H9 (cell line): ENCODE measurements around the gene HMG20B. TPM values are rescaled to one million over a fixed set of nuclear protein-coding genes. Genes with fewer than 3 reads are reported as not detected.

Experiments used
- DNase-seq: peaks from one replicate; pipeline ENCODE4 v3.0.0-alpha.2; 2017
- H2AFZ ChIP-seq: one replicate; pipeline ENCODE4 v1.6.1; 2013; ENCODE audit warnings: mild to moderate bottlenecking, low read length, control low read depth, moderate library complexity
- H2AK5ac ChIP-seq: 2 replicates; pipeline ENCODE4 v1.6.1; 2013; ENCODE audit warnings: low read length, control low read depth, mixed read lengths; ENCODE audit not compliant: insufficient read length
- H2BK120ac ChIP-seq: one replicate; pipeline ENCODE4 v1.6.1; 2013; ENCODE audit warnings: low read depth, mild to moderate bottlenecking, low read length, control low read depth, inconsistent platforms; ENCODE audit not compliant: poor library complexity, severe bottlenecking
- H2BK12ac ChIP-seq: 2 replicates; pipeline ENCODE4 v1.6.1; 2013; ENCODE audit warnings: low read length, control low read depth, mixed read lengths, low read depth; ENCODE audit not compliant: insufficient read length
- H2BK15ac ChIP-seq: 2 replicates; pipeline ENCODE4 v1.6.1; 2013; ENCODE audit warnings: low read depth, low read length, control low read depth
- H2BK20ac ChIP-seq: one replicate; pipeline ENCODE4 v1.6.1; 2013; ENCODE audit warnings: low read depth, mild to moderate bottlenecking, low read length, control low read depth, inconsistent platforms; ENCODE audit not compliant: poor library complexity, severe bottlenecking
- H2BK5ac ChIP-seq: 2 replicates; pipeline ENCODE4 v1.6.1; 2013; ENCODE audit warnings: low read length, control low read depth, mixed read lengths; ENCODE audit not compliant: insufficient read length
- H3K14ac ChIP-seq: 2 replicates; pipeline ENCODE4 v1.6.1; 2013; ENCODE audit warnings: low read length, control low read depth; ENCODE audit not compliant: insufficient read depth
- H3K18ac ChIP-seq: 2 replicates; pipeline ENCODE4 v1.6.1; 2013; ENCODE audit warnings: low read depth, mild to moderate bottlenecking, mixed read lengths, low read length, control low read depth; ENCODE audit not compliant: insufficient read length
- H3K23ac ChIP-seq: 2 replicates; pipeline ENCODE4 v1.6.1; 2013; ENCODE audit warnings: low read length, control low read depth, mixed read lengths, low read depth; ENCODE audit not compliant: insufficient read length
- H3K23me2 ChIP-seq: 2 replicates; pipeline ENCODE4 v1.6.1; 2013; ENCODE audit warnings: low read depth, mild to moderate bottlenecking, mixed read lengths, low read length, control low read depth; ENCODE audit not compliant: insufficient read length, poor library complexity, severe bottlenecking
- H3K27ac ChIP-seq: 2 replicates; pipeline ENCODE4 v1.5.1; 2013; ENCODE audit warnings: low read length, control low read depth, mixed read lengths, low read depth; ENCODE audit not compliant: insufficient read length
- H3K27me3 ChIP-seq: 2 replicates; pipeline ENCODE4 v1.6.1; 2013; ENCODE audit warnings: low read length, control low read depth, inconsistent platforms; ENCODE audit not compliant: insufficient read depth
- H3K4ac ChIP-seq: 2 replicates; pipeline ENCODE4 v1.6.1; 2013; ENCODE audit warnings: low read depth, mild to moderate bottlenecking, control low read depth, inconsistent platforms, low read length, moderate library complexity
- H3K4me1 ChIP-seq: 2 replicates; pipeline ENCODE4 v1.6.1; 2013; ENCODE audit warnings: low read length, control low read depth, inconsistent platforms; ENCODE audit not compliant: insufficient read depth
- H3K4me2 ChIP-seq: 2 replicates; pipeline ENCODE4 v1.6.1; 2013; ENCODE audit warnings: low read length, control low read depth, mixed read lengths; ENCODE audit not compliant: insufficient read length, insufficient read depth
- H3K56ac ChIP-seq: 2 replicates; pipeline ENCODE4 v1.6.1; 2013; ENCODE audit warnings: low read depth, mild to moderate bottlenecking, mixed read lengths, low read length, control low read depth; ENCODE audit not compliant: insufficient read length
- H3K79me1 ChIP-seq: 2 replicates; pipeline ENCODE4 v1.6.1; 2013; ENCODE audit warnings: low read depth, mild to moderate bottlenecking, moderate library complexity, low read length, control low read depth, inconsistent platforms; ENCODE audit not compliant: insufficient read depth, poor library complexity, severe bottlenecking
- H3K79me2 ChIP-seq: 2 replicates; pipeline ENCODE4 v1.6.1; 2013; ENCODE audit warnings: low read length, control low read depth, inconsistent platforms; ENCODE audit not compliant: insufficient read depth
- H3K9ac ChIP-seq: 2 replicates; pipeline ENCODE4 v1.6.1; 2013; ENCODE audit warnings: low read length, control low read depth, mixed read lengths; ENCODE audit not compliant: insufficient read length; ENCODE audit errors: extremely low read depth
- H3K9me3 ChIP-seq: one replicate; pipeline ENCODE4 v1.6.1; 2013; ENCODE audit warnings: low read depth, low read length, inconsistent platforms; ENCODE audit not compliant: control insufficient read depth
- H3T11ph ChIP-seq: one replicate; pipeline ENCODE4 v1.6.1; 2013; ENCODE audit warnings: mild to moderate bottlenecking, low read length, control low read depth, inconsistent platforms
- H4K20me1 ChIP-seq: one replicate; pipeline ENCODE4 v1.6.1; 2013; ENCODE audit not compliant: control insufficient read depth, insufficient read length, insufficient read depth
- H4K5ac ChIP-seq: 2 replicates; pipeline ENCODE4 v1.6.1; 2013; ENCODE audit warnings: low read depth, mild to moderate bottlenecking, mixed read lengths, low read length, control low read depth; ENCODE audit not compliant: insufficient read length
- H4K8ac ChIP-seq: replicated peaks from 2 replicates; pipeline ENCODE4 v1.6.1; 2013; ENCODE audit warnings: low read length, control low read depth, mixed read lengths, low read depth; ENCODE audit not compliant: insufficient read length
- H4K91ac ChIP-seq: 2 replicates; pipeline ENCODE4 v1.6.1; 2013; ENCODE audit warnings: low read depth, mild to moderate bottlenecking, moderate library complexity, mixed read lengths, low read length, control low read depth; ENCODE audit not compliant: insufficient read length
- H3K27ac Mint-ChIP-seq, 3 experiments: 2 replicates in 2 of 3; 3 replicates in 1 of 3; pipeline ENCODE4 v1.8.0; 2020 to 2021; ENCODE audit warnings: mixed read lengths in 3 of 3, mild to moderate bottlenecking in 1 of 3, moderate library complexity in 1 of 3
- H3K27me3 Mint-ChIP-seq: 2 replicates; pipeline ENCODE4 v1.8.0; 2021; ENCODE audit warnings: low read depth, mild to moderate bottlenecking, moderate library complexity, mixed read lengths
- H3K36me3 Mint-ChIP-seq, 3 experiments: 2 replicates in 2 of 3; 3 replicates in 1 of 3; pipeline ENCODE4 v1.8.0; 2020 to 2021; ENCODE audit warnings: low read depth in 3 of 3, mixed read lengths in 3 of 3; ENCODE audit not compliant: insufficient read depth in 1 of 3
- H3K4me1 Mint-ChIP-seq, 2 experiments: 2 replicates each; pipeline ENCODE4 v1.8.0; 2020; ENCODE audit warnings: mixed read lengths in 2 of 2
- H3K4me3 Mint-ChIP-seq, 2 experiments: 2 replicates in 1 of 2; 3 replicates in 1 of 2; pipeline ENCODE4 v1.8.0; 2020 to 2021; ENCODE audit warnings: mild to moderate bottlenecking in 2 of 2, mixed read lengths in 2 of 2, moderate library complexity in 1 of 2
- H3K9me3 Mint-ChIP-seq, 2 experiments: 2 replicates in 1 of 2; 3 replicates in 1 of 2; pipeline ENCODE4 v1.8.0; 2020; ENCODE audit warnings: mild to moderate bottlenecking in 2 of 2, mixed read lengths in 2 of 2, moderate library complexity in 1 of 2
- WGBS: extraction: QIAGEN DNeasy Blood & Tissue Kit; methylation state at CpG from one replicate; pipeline ENCODE4 v1.1.7; 2013; ENCODE audit warnings: missing lambda C conversion rate, low lambda C conversion rate, mixed read lengths; ENCODE audit not compliant: insufficient read length; ENCODE audit errors: extremely low coverage; 5-methylcytosine and 5-hydroxymethylcytosine counted together
- total RNA-seq: library from RNA; stranded (reverse); gene quantifications from 2 replicates; pipeline ENCODE4 v1.2.1, GENCODE V29; 2021
- TF ChIP-seq, protein P1 (sequence below): fragments of 200-600 bp; sonication (generic); conservative IDR thresholded peaks from 3 replicates; pipeline ENCODE4 v1.8.0; 2021; ENCODE audit warnings: antibody characterized with exemption, mild to moderate bottlenecking

HMG20B gene
- total RNA-seq, 1 experiment from 2014 or later: 58.1 TPM

DNA sequence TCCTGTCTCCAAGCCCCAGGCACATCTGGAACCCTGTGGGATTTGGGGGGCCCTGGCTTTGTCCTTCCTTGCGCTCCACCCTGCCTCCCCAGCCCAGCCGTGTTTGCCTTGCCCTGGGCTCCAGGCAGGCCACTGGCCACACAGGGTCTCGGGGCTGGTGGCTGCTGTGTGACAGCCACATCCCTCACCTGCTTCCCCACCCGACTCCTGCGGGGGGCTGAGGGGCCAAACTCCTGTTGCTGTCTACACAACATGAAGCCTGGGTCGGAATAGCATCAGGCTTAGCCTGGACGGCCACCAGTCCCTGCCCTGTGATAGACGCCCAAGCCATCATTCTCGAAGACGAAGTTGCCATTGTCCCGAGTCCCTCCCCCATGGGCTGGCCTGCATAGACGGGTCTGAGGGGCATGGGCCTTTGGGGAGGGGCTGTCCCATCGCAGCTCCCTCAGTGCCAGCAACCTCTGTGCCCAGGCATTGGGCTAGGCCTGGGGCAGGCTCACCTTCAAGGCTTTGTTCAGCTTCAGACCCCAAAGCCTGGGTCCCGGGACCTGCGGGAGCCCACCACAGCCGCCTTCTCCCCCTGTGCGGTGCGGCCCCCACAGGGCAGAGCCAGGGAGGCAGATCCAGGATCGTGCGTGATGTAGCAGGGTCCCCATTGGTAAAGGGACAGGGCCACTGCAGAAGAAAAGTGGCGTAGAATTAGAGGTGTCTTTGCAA, 49.2 kb upstream of the HMG20B start:
- H3K27me3 Mint-ChIP-seq: no peaks in the 10 kb centered on the region
- no CpG with 5 or more reads among the region's 21 CpGs for WGBS
- no peaks in the 10 kb centered on the region; the same call in 1 of the 2 replicates for H3K79me2 ChIP-seq
- no peak overlapping the region for H3K9ac ChIP-seq
- no peak overlapping the region for H2BK12ac ChIP-seq
- no peak for DNase-seq
- H3K23me2 ChIP-seq: no peaks in the 10 kb centered on the region
- H2AFZ ChIP-seq: no peak overlapping the region
- no peak overlapping the region for H3K4me3 Mint-ChIP-seq
- H4K91ac ChIP-seq: no peak overlapping the region
- no peak overlapping the region for H2BK15ac ChIP-seq
- peaks cover 10 to 35% (median 33%) of the 10 kb centered on the region in 3 experiments for H3K36me3 Mint-ChIP-seq
- H3K4me2 ChIP-seq: no peak overlapping the region
- H3K4ac ChIP-seq: no peak overlapping the region
- no peak overlapping the region for H3K27ac ChIP-seq
- H3K56ac ChIP-seq: no peak overlapping the region
- H3K9me3 Mint-ChIP-seq: no peaks in the 10 kb centered on the region; a peak in 1 of 5 replicates
- H3K9me3 ChIP-seq: no peaks in the 10 kb centered on the region
- peaks cover 1% of the 10 kb centered on the region; the same call in 1 of the 2 replicates for H3K4me1 ChIP-seq
- no peak overlapping the region for H2AK5ac ChIP-seq
- H4K5ac ChIP-seq: no peak overlapping the region
- H3K79me1 ChIP-seq: no peaks in the 10 kb centered on the region
- H2BK120ac ChIP-seq: no peak overlapping the region
- peak overlapping the region in 1 of 3 experiments; percentile 73; a peak in 1 of 7 replicates for H3K27ac Mint-ChIP-seq
- no peak overlapping the region for H3K14ac ChIP-seq
- peaks cover 20 to 21% of the 10 kb centered on the region in 2 experiments for H3K4me1 Mint-ChIP-seq
- no peak overlapping the region for H4K8ac ChIP-seq
- no peaks in the 10 kb centered on the region for H3K27me3 ChIP-seq
- no peaks in the 10 kb centered on the region for H4K20me1 ChIP-seq
- no peak overlapping the region for H3K18ac ChIP-seq
- H2BK20ac ChIP-seq: no peak overlapping the region
- no peak overlapping the region for H2BK5ac ChIP-seq
- no peak overlapping the region for H3T11ph ChIP-seq
- H3K23ac ChIP-seq: no peak overlapping the region
- TF ChIP-seq, protein P1, sequence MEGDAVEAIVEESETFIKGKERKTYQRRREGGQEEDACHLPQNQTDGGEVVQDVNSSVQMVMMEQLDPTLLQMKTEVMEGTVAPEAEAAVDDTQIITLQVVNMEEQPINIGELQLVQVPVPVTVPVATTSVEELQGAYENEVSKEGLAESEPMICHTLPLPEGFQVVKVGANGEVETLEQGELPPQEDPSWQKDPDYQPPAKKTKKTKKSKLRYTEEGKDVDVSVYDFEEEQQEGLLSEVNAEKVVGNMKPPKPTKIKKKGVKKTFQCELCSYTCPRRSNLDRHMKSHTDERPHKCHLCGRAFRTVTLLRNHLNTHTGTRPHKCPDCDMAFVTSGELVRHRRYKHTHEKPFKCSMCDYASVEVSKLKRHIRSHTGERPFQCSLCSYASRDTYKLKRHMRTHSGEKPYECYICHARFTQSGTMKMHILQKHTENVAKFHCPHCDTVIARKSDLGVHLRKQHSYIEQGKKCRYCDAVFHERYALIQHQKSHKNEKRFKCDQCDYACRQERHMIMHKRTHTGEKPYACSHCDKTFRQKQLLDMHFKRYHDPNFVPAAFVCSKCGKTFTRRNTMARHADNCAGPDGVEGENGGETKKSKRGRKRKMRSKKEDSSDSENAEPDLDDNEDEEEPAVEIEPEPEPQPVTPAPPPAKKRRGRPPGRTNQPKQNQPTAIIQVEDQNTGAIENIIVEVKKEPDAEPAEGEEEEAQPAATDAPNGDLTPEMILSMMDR: no peak
